WTC11 (cell line): ENCODE data around the gene HINT2. TPM values are rescaled to one million over a fixed set of nuclear protein-coding genes. Genes with fewer than 3 reads are reported as not detected.

ENCODE experiments used
- ATAC-seq: fragments of 200-7000 bp; cut with Tn5 transposase; 2 replicates; pipeline ENCODE4 v1.10.0; 2021; ENCODE audit warnings: mild to moderate bottlenecking, moderate library complexity
- CTCF ChIA-PET: fragments of 300-600 bp; sonication (Branson Sonifier 250); formaldehyde crosslinking; loops from one replicate; lab custom pipeline; 2021; ENCODE audit warnings: antibody characterized with exemption; lab: Charles Lee
- POLR2A ChIA-PET: fragments of 350-600 bp; sonication (Branson Sonifier 250); formaldehyde crosslinking; loops from one replicate; lab custom pipeline; 2021; ENCODE audit warnings: antibody characterized with exemption; lab: Charles Lee
- DNase-seq: peaks from one replicate; pipeline ENCODE4 v3.0.0; 2021; ENCODE audit warnings: low spot score
- H3K27ac Mint-ChIP-seq: 2 replicates; pipeline ENCODE4 v1.8.0; 2021; ENCODE audit warnings: mixed read lengths
- H3K27me3 Mint-ChIP-seq: 2 replicates; pipeline ENCODE4 v1.8.0; 2021; ENCODE audit warnings: low read depth, mild to moderate bottlenecking, moderate library complexity, mixed read lengths
- H3K36me3 Mint-ChIP-seq: 2 replicates; pipeline ENCODE4 v1.8.0; 2021; ENCODE audit warnings: mixed read lengths
- H3K4me1 Mint-ChIP-seq: 2 replicates; pipeline ENCODE4 v1.8.0; 2022; ENCODE audit warnings: mixed read lengths
- H3K4me3 Mint-ChIP-seq: 2 replicates; pipeline ENCODE4 v1.8.0; 2021; ENCODE audit warnings: mild to moderate bottlenecking, moderate library complexity, mixed read lengths
- H3K9me3 Mint-ChIP-seq: 2 replicates; pipeline ENCODE4 v1.8.0; 2021; ENCODE audit warnings: mixed read lengths
- CREM ChIP-seq: sonication (generic); formaldehyde crosslinking; IDR thresholded peaks from 2 replicates; pipeline ENCODE4 v1.8.1; 2022; ENCODE audit warnings: mild to moderate bottlenecking, missing genetic modification reagents, moderate library complexity
- E2F5 ChIP-seq: sonication (generic); formaldehyde crosslinking; IDR thresholded peaks from 2 replicates; pipeline ENCODE4 v1.8.1; 2022; ENCODE audit warnings: mild to moderate bottlenecking, moderate library complexity, missing genetic modification reagents
- FOXP4 ChIP-seq: sonication (generic); formaldehyde crosslinking; IDR thresholded peaks from 2 replicates; pipeline ENCODE4 v1.8.0; 2022; ENCODE audit warnings: mild to moderate bottlenecking, missing genetic modification reagents
- GRHL2 ChIP-seq: fragments of 250-450 bp; sonication (Bioruptor Pico); IDR thresholded peaks from 2 replicates; pipeline ENCODE4 v1.8.0; 2022; ENCODE audit warnings: mild to moderate bottlenecking, moderate library complexity; ENCODE audit not compliant: insufficient replicate concordance, severe bottlenecking
- GTF2I ChIP-seq: fragments of 250-450 bp; sonication (Bioruptor Pico); conservative IDR thresholded peaks from 2 replicates; pipeline ENCODE4 v1.4.0; 2021; ENCODE audit warnings: mild to moderate bottlenecking
- JUN ChIP-seq: sonication (generic); formaldehyde crosslinking; IDR thresholded peaks from 2 replicates; pipeline ENCODE4 v1.8.0; 2023; ENCODE audit warnings: mild to moderate bottlenecking, missing genetic modification reagents
- MXD4 ChIP-seq: fragments of 250-450 bp; sonication (Bioruptor Pico); IDR thresholded peaks from 2 replicates; pipeline ENCODE4 v1.8.0; 2021; ENCODE audit warnings: mild to moderate bottlenecking, moderate library complexity, borderline replicate concordance
- NFATC4 ChIP-seq: fragments of 250-450 bp; sonication (Bioruptor Pico); IDR thresholded peaks from 2 replicates; pipeline ENCODE4 v1.9.0; 2021; ENCODE audit warnings: mild to moderate bottlenecking
- NR2C2 ChIP-seq: sonication (generic); formaldehyde crosslinking; IDR thresholded peaks from 2 replicates; pipeline ENCODE4 v1.8.0; 2022; ENCODE audit warnings: mild to moderate bottlenecking, missing genetic modification reagents
- SOX15 ChIP-seq: fragments of 250-450 bp; sonication (Bioruptor Pico); IDR thresholded peaks from 2 replicates; pipeline ENCODE4 v1.9.0; 2021; ENCODE audit warnings: mild to moderate bottlenecking
- TP53 ChIP-seq: sonication (generic); formaldehyde crosslinking; IDR thresholded peaks from 2 replicates; pipeline ENCODE4 v1.8.1; 2023; ENCODE audit warnings: mild to moderate bottlenecking, missing genetic modification reagents
- total RNA-seq: library from RNA; stranded (reverse); gene quantifications from 3 replicates; pipeline ENCODE4 v1.2.3, GENCODE V29; 2021
- TF ChIP-seq, protein P1 (sequence below): sonication (generic); formaldehyde crosslinking; conservative IDR thresholded peaks from 2 replicates; pipeline ENCODE4 v1.8.1; 2023; ENCODE audit warnings: mild to moderate bottlenecking, low read depth, missing genetic modification reagents, moderate library complexity
- TF ChIP-seq, protein P2 (sequence below): fragments of 200-600 bp; IDR thresholded peaks from 2 replicates; pipeline ENCODE4 v1.8.0; 2022; ENCODE audit warnings: antibody characterized with exemption

HINT2 gene
- total RNA-seq, 1 experiment from 2014 or later, result 33.6 TPM

DNA sequence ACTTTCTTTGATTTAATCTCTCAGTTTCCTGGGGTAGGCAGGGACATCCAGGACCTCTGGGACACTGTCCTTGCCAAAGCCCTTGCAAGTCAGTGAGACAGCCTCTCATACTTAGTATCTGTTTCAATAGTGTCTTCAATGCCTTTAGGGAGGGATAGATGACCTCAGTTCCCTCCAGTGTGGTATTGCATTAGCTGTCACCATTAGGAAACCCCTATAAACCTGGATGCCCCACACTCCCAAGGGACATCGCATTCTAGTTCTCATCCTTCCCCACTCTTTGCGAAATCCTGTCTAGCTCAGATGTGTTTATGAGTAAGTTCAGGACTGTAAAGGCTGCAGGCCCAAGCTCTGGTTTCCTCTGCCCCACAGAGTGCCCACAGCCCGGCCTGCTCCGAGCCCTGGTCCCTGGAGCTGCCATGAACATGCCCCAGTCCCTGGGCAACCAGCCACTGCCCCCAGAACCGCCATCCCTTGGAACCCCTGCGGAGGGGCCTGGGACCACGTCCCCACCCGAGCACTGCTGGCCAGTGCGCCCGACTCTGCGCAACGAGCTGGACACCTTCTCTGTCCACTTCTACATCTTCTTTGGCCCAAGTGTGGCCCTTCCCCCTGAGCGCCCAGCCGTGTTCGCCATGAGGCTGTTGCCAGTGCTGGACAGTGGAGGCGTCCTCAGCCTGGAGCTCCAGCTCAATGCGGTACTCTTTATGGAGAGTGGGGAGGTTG, 27.3 kb upstream of the HINT2 start:
- ATAC-seq (no peak), DNase-seq (no peak)
- H3K27me3 Mint-ChIP-seq, result peaks cover 40% of the 10 kb centered on the region
- POLR2A ChIA-PET, result no interaction called here
- TF ChIP-seq CREM (CRISPR knock-in tag), result no peak
- TF ChIP-seq, protein P1, sequence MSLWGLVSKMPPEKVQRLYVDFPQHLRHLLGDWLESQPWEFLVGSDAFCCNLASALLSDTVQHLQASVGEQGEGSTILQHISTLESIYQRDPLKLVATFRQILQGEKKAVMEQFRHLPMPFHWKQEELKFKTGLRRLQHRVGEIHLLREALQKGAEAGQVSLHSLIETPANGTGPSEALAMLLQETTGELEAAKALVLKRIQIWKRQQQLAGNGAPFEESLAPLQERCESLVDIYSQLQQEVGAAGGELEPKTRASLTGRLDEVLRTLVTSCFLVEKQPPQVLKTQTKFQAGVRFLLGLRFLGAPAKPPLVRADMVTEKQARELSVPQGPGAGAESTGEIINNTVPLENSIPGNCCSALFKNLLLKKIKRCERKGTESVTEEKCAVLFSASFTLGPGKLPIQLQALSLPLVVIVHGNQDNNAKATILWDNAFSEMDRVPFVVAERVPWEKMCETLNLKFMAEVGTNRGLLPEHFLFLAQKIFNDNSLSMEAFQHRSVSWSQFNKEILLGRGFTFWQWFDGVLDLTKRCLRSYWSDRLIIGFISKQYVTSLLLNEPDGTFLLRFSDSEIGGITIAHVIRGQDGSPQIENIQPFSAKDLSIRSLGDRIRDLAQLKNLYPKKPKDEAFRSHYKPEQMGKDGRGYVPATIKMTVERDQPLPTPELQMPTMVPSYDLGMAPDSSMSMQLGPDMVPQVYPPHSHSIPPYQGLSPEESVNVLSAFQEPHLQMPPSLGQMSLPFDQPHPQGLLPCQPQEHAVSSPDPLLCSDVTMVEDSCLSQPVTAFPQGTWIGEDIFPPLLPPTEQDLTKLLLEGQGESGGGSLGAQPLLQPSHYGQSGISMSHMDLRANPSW (CRISPR knock-in tag), result no peak
- TF ChIP-seq, protein P2, sequence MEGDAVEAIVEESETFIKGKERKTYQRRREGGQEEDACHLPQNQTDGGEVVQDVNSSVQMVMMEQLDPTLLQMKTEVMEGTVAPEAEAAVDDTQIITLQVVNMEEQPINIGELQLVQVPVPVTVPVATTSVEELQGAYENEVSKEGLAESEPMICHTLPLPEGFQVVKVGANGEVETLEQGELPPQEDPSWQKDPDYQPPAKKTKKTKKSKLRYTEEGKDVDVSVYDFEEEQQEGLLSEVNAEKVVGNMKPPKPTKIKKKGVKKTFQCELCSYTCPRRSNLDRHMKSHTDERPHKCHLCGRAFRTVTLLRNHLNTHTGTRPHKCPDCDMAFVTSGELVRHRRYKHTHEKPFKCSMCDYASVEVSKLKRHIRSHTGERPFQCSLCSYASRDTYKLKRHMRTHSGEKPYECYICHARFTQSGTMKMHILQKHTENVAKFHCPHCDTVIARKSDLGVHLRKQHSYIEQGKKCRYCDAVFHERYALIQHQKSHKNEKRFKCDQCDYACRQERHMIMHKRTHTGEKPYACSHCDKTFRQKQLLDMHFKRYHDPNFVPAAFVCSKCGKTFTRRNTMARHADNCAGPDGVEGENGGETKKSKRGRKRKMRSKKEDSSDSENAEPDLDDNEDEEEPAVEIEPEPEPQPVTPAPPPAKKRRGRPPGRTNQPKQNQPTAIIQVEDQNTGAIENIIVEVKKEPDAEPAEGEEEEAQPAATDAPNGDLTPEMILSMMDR, result no peak
- no peak for TF ChIP-seq GRHL2 (CRISPR knock-in tag)
- no peak for TF ChIP-seq TP53
- TF ChIP-seq SOX15 (CRISPR knock-in tag), result no peak
- no peak for TF ChIP-seq E2F5 (CRISPR knock-in tag)
- no peak for TF ChIP-seq MXD4 (CRISPR knock-in tag)
- H3K4me1 Mint-ChIP-seq, result peaks cover 37% of the 10 kb centered on the region
- no peak overlapping the region for H3K4me3 Mint-ChIP-seq
- no peak overlapping the region for H3K27ac Mint-ChIP-seq
- CTCF ChIA-PET, result interaction anchor here (1.1 to 1.2 kb wide), 2 partner anchors 40 to 86 kb away, joined by 3 to 6 read pairs; no protein-coding TSS in a partner anchor
- no peaks in the 10 kb centered on the region for H3K36me3 Mint-ChIP-seq
- H3K9me3 Mint-ChIP-seq, result no peaks in the 10 kb centered on the region

DNA sequence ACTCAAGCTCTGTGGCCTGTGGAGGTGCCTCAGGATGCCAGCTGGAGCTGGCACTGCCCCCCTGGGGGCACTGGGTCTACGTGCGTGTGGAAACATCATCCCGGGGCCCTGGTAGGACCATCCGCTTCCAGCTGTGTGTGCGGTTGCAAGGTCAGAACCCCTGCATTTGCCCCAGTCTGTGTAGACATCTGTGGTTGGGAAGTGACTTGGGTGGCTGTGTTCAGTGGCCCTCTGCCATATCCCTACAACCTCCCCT, 26.7 kb upstream of the HINT2 start:
- no peak overlapping the region for H3K27ac Mint-ChIP-seq
- H3K4me3 Mint-ChIP-seq, result no peak overlapping the region
- POLR2A ChIA-PET, result interaction anchor here (0.5 kb wide), 1 partner anchor 1774 kb away, joined by 5 read pairs; no protein-coding TSS in a partner anchor
- H3K36me3 Mint-ChIP-seq, result no peaks in the 10 kb centered on the region
- TF ChIP-seq FOXP4 (CRISPR knock-in tag) (no peak), GTF2I (CRISPR knock-in tag) (no peak), GRHL2 (CRISPR knock-in tag) (no peak), JUN (CRISPR knock-in tag) (no peak), NFATC4 (CRISPR knock-in tag) (no peak)
- TF ChIP-seq, all 79 proteins: peak for 0
- ATAC-seq (no peak), DNase-seq (no peak)
- CTCF ChIA-PET, result interaction anchor here (1.1 to 1.2 kb wide), 2 partner anchors 41 to 86 kb away, joined by 3 to 6 read pairs; no protein-coding TSS in a partner anchor
- peaks cover 32% of the 10 kb centered on the region for H3K4me1 Mint-ChIP-seq
- H3K9me3 Mint-ChIP-seq, result no peaks in the 10 kb centered on the region
- peaks cover 34% of the 10 kb centered on the region for H3K27me3 Mint-ChIP-seq

DNA sequence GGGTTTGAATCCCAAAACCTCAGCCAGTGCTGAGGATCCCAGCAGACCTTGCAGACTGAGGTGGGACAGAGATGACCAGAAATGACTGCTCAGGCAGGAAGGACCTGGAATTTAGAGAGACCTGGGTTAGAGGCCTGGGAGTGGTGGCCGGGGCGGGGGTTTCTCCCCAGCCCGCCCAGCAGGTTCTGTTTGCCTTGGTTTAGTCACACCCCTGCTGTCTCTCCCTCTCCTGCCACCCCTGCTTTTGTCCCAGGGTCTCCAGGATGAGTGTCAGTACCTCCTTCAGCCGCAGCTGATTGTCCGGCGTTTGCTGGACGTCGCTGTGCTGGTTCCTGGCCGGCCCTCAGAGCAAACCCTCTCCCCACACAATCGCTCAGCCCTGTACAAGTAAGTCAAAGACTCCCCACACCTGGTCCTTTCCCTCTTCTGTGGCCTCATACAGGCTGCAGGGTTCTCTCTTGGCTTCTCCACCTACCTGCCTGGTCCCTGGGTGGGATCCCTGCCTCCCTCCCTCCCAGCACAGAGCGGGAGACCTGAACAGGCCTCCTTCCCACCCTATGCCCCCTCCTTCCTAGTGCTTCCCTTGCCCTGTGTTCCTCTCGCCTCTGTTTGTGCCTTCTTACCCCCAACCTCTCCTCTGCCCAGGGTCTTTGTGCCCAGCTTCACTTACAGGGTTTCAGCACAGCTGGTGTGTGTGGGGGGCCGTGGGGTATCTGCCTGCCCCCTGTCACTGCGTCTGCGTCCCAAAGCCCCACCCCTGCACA, 26.2 kb upstream of the HINT2 start:
- Mint-ChIP-seq H3K9me3 (no peaks in the 10 kb centered on the region), H3K36me3 (no peaks in the 10 kb centered on the region), H3K4me1 (peaks cover 32% of the 10 kb centered on the region), H3K27me3 (peaks cover 31% of the 10 kb centered on the region), H3K27ac (no peak overlapping the region), H3K4me3 (no peak overlapping the region)
- ATAC-seq, result no peak
- ChIA-PET CTCF (interaction anchor here (1.1 to 1.2 kb wide), 2 partner anchors 41 to 85 kb away, joined by 3 to 6 read pairs; no protein-coding TSS in a partner anchor), POLR2A (interaction anchor here (0.5 kb wide), 1 partner anchor 1774 kb away, joined by 5 read pairs; no protein-coding TSS in a partner anchor)
- no peak for TF ChIP-seq NR2C2 (CRISPR knock-in tag)
- no peak for DNase-seq
